ENCODE measurements around the gene DNAH8.

The DNAH8 gene

GRCh38 chr6:38797391-38797790 lies 82.3 kb downstream of the DNAH8 start:
- DNase-seq, result no peak

GRCh38 chr6:38799529-38800184 lies 84.5 kb downstream of the DNAH8 start:
- DNase-seq, result no peak

GRCh38 chr6:38801305-38801704 lies 86.2 kb downstream of the DNAH8 start:
- DNase-seq, result no peak

- no peak for DNase-seq
Measured at GRCh38 chr6:38802497-38802896, 87.4 kb downstream of the DNAH8 start.

- no peak for DNase-seq
Measured at GRCh38 chr6:38803129-38803528, 88.0 kb downstream of the DNAH8 start.

GRCh38 chr6:38804358-38804757 lies 89.2 kb downstream of the DNAH8 start:
- DNase-seq, result no peak

- no peak for DNase-seq
Measured at GRCh38 chr6:38805127-38805655, 90.1 kb downstream of the DNAH8 start.

- DNase-seq, result no peak
Measured at GRCh38 chr6:38805692-38806091, 90.6 kb downstream of the DNAH8 start.

- DNase-seq, result no peak
Measured at GRCh38 chr6:38806271-38806670, 91.2 kb downstream of the DNAH8 start.

GRCh38 chr6:38806833-38807232 lies 91.7 kb downstream of the DNAH8 start:
- DNase-seq, result no peak

GRCh38 chr6:38808039-38808438 lies 92.9 kb downstream of the DNAH8 start:
- DNase-seq, result no peak

- DNase-seq, result no peak
Measured at GRCh38 chr6:38813041-38813823, 98.1 kb downstream of the DNAH8 start.

GRCh38 chr6:38814761-38815160 lies 99.7 kb downstream of the DNAH8 start:
- no peak for DNase-seq

- no peak for DNase-seq
Measured at GRCh38 chr6:38815250-38815649, 100.1 kb downstream of the DNAH8 start.

GRCh38 chr6:38818691-38819090 lies 103.6 kb downstream of the DNAH8 start:
- DNase-seq, result no peak

- DNase-seq, result no peak
Measured at GRCh38 chr6:38822963-38823362, 107.9 kb downstream of the DNAH8 start.

- DNase-seq, result no peak
Measured at GRCh38 chr6:38824243-38824894, 109.3 kb downstream of the DNAH8 start.

- DNase-seq, result no peak
Measured at GRCh38 chr6:38827024-38827423, 111.9 kb downstream of the DNAH8 start.

- no peak for DNase-seq
Measured at GRCh38 chr6:38831865-38832264, 116.8 kb downstream of the DNAH8 start.

- no peak for DNase-seq
Measured at GRCh38 chr6:38833320-38833719, 118.2 kb downstream of the DNAH8 start.

- no peak for DNase-seq
Measured at GRCh38 chr6:38836585-38836984, 121.5 kb downstream of the DNAH8 start.

- DNase-seq, result no peak
Measured at GRCh38 chr6:38837101-38837500, 122.0 kb downstream of the DNAH8 start.

GRCh38 chr6:38843798-38844197 lies 128.7 kb downstream of the DNAH8 start:
- no peak for DNase-seq

GRCh38 chr6:38845931-38846330 lies 130.8 kb downstream of the DNAH8 start:
- DNase-seq, result no peak
